Chondrocyte (in vitro differentiated cells): ENCODE results near the gene CRYAB. TPM values are rescaled to one million over a fixed set of nuclear protein-coding genes. Genes with fewer than 3 reads are reported as not detected.

Experiments
- DNase-seq: peaks from one replicate; pipeline ENCODE4 v3.0.0; 2021; ENCODE audit warnings: mixed read lengths, low spot score
- H3K27ac Mint-ChIP-seq: one replicate; pipeline ENCODE4 v1.8.0; 2021; ENCODE audit warnings: mild to moderate bottlenecking, moderate library complexity, mixed read lengths; ENCODE audit not compliant: unreplicated experiment
- H3K27me3 Mint-ChIP-seq: 2 replicates; pipeline ENCODE4 v1.8.0; 2021; ENCODE audit warnings: low read depth, mixed read lengths
- H3K36me3 Mint-ChIP-seq: 2 replicates; pipeline ENCODE4 v1.8.0; 2021; ENCODE audit warnings: low read depth, mixed read lengths
- H3K4me1 Mint-ChIP-seq: 2 replicates; pipeline ENCODE4 v1.8.0; 2021; ENCODE audit warnings: low read depth, mild to moderate bottlenecking, mixed read lengths
- H3K4me3 Mint-ChIP-seq: one replicate; pipeline ENCODE4 v1.8.0; 2021; ENCODE audit warnings: mild to moderate bottlenecking, moderate library complexity, mixed read lengths; ENCODE audit not compliant: unreplicated experiment
- H3K9me3 Mint-ChIP-seq: 2 replicates; pipeline ENCODE4 v1.8.0; 2021; ENCODE audit warnings: low read depth, mixed read lengths
- CTCF ChIP-seq: fragments of 200-600 bp; sonication (generic); IDR thresholded peaks from 2 replicates; pipeline ENCODE4 v1.5.0; 2021; ENCODE audit warnings: antibody characterized with exemption, mild to moderate bottlenecking, moderate library complexity
- total RNA-seq: library from RNA; stranded (reverse); gene quantifications from 3 replicates; pipeline ENCODE4 v1.2.1, GENCODE V29; 2021

Gene CRYAB
- total RNA-seq, 1 donor from 2014 or later, result 1,975 TPM

DNA sequence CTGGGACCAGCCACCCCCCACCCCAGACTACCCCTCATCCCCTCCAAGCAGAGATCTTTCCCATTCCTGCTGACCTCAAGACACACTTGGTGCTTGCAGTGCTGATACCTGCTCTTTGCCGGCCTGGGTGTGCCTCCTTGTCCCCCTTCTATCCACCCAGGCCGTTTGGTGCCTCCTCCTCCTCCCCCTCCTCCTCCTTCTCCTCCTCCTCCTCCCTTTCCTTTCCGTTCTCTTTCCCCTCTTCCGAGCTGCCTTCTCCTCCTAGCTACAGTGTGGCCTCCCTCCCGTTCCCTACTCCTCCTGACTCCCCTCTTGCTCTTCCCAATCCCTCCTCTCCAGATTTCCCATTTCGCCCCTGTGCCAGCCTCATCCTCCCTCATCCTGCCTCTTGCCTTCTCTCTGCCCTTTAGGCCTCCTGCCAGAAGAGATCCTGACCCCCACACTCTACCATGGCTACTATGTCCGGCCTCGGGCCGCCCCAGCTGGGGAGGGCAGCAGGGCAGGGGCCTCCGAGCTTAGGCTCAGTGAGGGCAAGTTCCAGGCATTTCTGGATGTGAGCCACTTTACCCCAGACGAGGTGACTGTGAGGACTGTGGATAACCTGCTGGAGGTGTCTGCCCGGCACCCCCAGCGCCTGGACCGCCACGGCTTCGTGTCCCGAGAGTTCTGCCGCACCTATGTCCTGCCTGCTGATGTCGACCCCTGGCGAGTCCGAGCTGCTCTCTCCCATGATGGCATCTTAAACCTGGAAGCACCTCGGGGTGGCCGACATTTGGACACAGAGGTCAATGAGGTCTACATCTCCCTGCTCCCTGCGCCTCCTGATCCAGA lies 1.7 kb upstream of the CRYAB start:
- Mint-ChIP-seq H3K27ac (peak overlapping the region; percentile 100), H3K4me3 (peak overlapping the region; percentile 66), H3K4me1 (peaks cover 87% of the 10 kb centered on the region), H3K27me3 (no peaks in the 10 kb centered on the region), H3K9me3 (no peaks in the 10 kb centered on the region), H3K36me3 (peaks cover 20% of the 10 kb centered on the region)
- no peak for TF ChIP-seq CTCF
- DNase-seq, result no peak

DNA sequence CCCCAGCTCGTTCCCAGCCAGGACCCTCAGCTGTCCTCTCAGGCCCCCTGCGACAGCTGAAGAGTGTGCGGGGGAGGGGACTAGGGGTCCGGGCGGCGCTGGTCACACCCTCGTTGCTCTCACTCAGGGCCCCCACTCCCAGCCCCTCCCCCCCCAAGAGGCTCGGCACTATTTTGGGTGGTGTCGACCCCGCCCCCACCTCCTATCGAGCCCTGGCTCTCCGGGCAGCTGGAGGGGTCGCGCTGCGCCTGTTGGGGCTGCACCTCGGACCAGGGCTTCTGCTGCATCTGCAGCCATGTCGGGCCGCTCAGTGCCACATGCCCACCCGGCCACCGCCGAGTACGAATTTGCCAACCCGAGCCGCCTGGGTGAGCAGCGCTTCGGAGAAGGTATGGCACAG lies 965 bp upstream of the CRYAB start, which contains the start of gene HSPB2:
Gene HSPB2 (plus strand): TSS at position 200 of the 400 bp plus-strand sequence. CDS start 96 bp downstream, at position 296.
- H3K27ac Mint-ChIP-seq, result peak within 1 kb of the TSS; percentile 100

DNA sequence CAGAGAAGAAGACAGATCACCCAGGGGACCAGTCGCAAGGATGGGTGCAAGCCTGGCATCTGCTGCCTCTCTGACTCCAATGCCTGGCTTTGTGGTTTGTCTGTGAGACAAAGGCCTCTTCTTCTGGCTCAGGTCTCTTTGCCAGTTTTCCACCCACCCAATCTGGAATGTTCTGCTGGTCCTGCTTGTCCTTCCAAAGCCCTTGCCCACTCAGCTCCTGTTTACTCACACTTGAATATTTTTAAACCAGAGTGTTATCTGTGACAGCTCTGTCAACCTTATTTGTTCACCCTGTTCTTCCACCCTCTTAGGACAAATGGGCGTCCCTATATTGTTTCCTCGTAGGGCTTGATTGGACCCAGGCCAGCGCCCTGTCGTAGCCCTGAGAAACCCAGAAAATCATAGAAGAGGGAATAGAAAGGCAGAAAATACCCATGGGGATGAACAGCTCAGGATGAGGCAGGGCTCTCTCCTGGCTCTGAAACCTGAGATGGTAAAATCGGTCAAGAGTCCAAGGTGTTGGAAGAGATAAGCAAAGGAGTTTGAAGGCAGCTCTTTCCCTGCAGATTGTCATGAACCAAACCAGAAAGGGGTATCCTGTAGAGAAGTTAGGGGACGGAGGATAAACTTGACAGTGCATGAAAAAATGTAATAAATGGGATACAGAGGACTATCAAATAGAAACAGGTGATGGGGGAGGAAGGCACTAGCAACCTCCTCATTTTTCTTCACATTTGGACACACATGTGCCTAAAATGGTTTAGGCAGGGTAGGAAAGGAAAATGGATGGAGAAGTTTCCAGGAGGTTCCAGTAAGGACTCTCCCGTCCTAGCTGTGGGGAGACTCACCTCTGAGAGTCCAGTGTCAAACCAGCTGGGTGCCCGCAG lies 651 bp downstream of the CRYAB start:
- Mint-ChIP-seq H3K36me3 (peaks cover 22% of the 10 kb centered on the region), H3K27ac (peak overlapping the region; percentile 100), H3K27me3 (no peaks in the 10 kb centered on the region), H3K4me1 (peaks cover 89% of the 10 kb centered on the region), H3K9me3 (no peaks in the 10 kb centered on the region), H3K4me3 (peak overlapping the region; percentile 98)
- TF ChIP-seq CTCF, result no peak
- no peak for DNase-seq

More for the DNA sequence above, 965 bp upstream of the CRYAB start, which contains the start of gene HSPB2:
- Mint-ChIP-seq H3K9me3 (no peaks in the 10 kb centered on the region), H3K4me1 (peaks cover 88% of the 10 kb centered on the region), H3K27me3 (no peaks in the 10 kb centered on the region), H3K36me3 (peaks cover 20% of the 10 kb centered on the region), H3K4me3 (peak within 1 kb of the TSS; percentile 98)
- DNase-seq, result no peak
- no peak for TF ChIP-seq CTCF

- Mint-ChIP-seq H3K36me3 (peaks cover 24% of the 10 kb centered on the region), H3K9me3 (peaks cover 3% of the 10 kb centered on the region), H3K27ac (peak overlapping the region; percentile 100), H3K4me3 (peak overlapping the region; percentile 98), H3K27me3 (no peaks in the 10 kb centered on the region), H3K4me1 (peaks cover 88% of the 10 kb centered on the region)
- no peak for DNase-seq
- TF ChIP-seq CTCF, result no peak
Observed at GRCh38 chr11:111909378-111909777, 2.2 kb downstream of the CRYAB start.

- peaks cover 24% of the 10 kb centered on the region for H3K36me3 Mint-ChIP-seq
- H3K27ac Mint-ChIP-seq, result peak overlapping the region; percentile 100
- no peak for TF ChIP-seq CTCF
- no peak for DNase-seq
- H3K4me1 Mint-ChIP-seq, result peaks cover 82% of the 10 kb centered on the region
- no peaks in the 10 kb centered on the region for H3K27me3 Mint-ChIP-seq
- H3K4me3 Mint-ChIP-seq, result peak overlapping the region; percentile 98
- peaks cover 3% of the 10 kb centered on the region for H3K9me3 Mint-ChIP-seq
Observed at GRCh38 chr11:111908639-111909305, 2.8 kb downstream of the CRYAB start.
